ENCODE data around the gene COX14. TPM values are rescaled to one million over a fixed set of nuclear protein-coding genes. Genes with fewer than 3 reads are reported as not detected.
"Not testable (repeated sequence)": the region's sequence is repeated elsewhere in the genome, so short reads cannot be mapped to it uniquely, and the experiment has no call there.

Gene COX14
- total RNA-seq, 1 donor from 2014 or later = 41.5 TPM

- Mint-ChIP-seq H3K27ac (ENCODE audit: unreplicated experiment) (no peak overlapping the region), H3K36me3 (ENCODE audit: unreplicated experiment) (peaks cover 36% of the 10 kb centered on the region), H3K27me3 (ENCODE audit: unreplicated experiment) (no peaks in the 10 kb centered on the region), H3K4me1 (ENCODE audit: unreplicated experiment) (peaks cover 2% of the 10 kb centered on the region), H3K9me3 (ENCODE audit: unreplicated experiment) (no peaks in the 10 kb centered on the region), H3K4me3 (ENCODE audit: unreplicated experiment) (no peak overlapping the region)
- DNase-seq (ENCODE audit: extremely low spot score, unreplicated experiment) = no peak
- TF ChIP-seq, protein P1, sequence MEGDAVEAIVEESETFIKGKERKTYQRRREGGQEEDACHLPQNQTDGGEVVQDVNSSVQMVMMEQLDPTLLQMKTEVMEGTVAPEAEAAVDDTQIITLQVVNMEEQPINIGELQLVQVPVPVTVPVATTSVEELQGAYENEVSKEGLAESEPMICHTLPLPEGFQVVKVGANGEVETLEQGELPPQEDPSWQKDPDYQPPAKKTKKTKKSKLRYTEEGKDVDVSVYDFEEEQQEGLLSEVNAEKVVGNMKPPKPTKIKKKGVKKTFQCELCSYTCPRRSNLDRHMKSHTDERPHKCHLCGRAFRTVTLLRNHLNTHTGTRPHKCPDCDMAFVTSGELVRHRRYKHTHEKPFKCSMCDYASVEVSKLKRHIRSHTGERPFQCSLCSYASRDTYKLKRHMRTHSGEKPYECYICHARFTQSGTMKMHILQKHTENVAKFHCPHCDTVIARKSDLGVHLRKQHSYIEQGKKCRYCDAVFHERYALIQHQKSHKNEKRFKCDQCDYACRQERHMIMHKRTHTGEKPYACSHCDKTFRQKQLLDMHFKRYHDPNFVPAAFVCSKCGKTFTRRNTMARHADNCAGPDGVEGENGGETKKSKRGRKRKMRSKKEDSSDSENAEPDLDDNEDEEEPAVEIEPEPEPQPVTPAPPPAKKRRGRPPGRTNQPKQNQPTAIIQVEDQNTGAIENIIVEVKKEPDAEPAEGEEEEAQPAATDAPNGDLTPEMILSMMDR (IDR thresholded peaks at IDR 0.05) = no peak
These were observed 31.0 kb downstream of the COX14 start for GRCh38 chr12:50142993-50143392.

DNA sequence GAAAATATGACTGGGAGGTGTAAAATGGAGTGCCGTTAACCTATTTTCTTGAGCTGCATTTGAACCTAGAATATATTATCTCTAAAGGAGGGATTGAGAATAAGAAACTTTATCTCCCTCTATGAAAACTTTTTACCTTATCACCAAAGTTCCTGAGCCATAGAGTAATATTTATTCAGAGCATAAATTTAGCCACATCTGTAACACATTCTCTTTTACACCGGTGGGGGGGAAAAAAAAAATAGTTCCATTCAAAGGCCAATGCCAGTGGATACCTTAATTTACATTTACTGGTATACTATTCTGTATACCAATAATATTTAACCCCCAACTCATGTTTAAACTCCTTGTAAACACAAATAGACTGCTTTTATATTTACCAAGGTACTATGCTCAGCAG lies 33.4 kb downstream of the COX14 start:
- H3K36me3 Mint-ChIP-seq (ENCODE audit: unreplicated experiment) = peaks cover 20% of the 10 kb centered on the region
- H3K27ac Mint-ChIP-seq (ENCODE audit: unreplicated experiment) = no peak overlapping the region
- no peak for DNase-seq (ENCODE audit: extremely low spot score, unreplicated experiment)
- H3K9me3 Mint-ChIP-seq (ENCODE audit: unreplicated experiment) = no peaks in the 10 kb centered on the region
- TF ChIP-seq, protein P1 (IDR thresholded peaks at IDR 0.05) = no peak
- H3K4me1 Mint-ChIP-seq (ENCODE audit: unreplicated experiment) = peaks cover 2% of the 10 kb centered on the region
- H3K27me3 Mint-ChIP-seq (ENCODE audit: unreplicated experiment) = no peaks in the 10 kb centered on the region
- H3K4me3 Mint-ChIP-seq (ENCODE audit: unreplicated experiment) = no peak overlapping the region

DNA sequence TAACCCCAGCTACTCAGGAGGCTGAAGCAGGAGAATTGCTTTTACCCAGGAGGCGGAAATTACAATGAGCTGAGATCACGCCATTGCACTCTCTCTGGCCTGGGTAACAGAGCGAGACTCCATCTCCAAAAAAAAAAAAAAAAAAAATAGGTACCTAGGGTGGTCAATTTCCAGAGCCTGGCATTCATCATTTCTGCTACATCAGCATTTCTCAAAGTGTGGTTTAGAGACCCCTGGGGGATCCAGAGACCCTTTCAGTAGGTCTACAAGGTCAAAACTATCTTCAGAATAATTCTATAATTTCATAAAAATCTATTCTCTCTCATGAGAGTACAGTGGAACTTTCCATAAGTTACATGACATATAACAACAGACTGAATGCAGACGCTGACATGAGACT lies 35.2 kb downstream of the COX14 start:
- TF ChIP-seq, protein P1 (IDR thresholded peaks at IDR 0.05) = no peak
- Mint-ChIP-seq H3K9me3 (ENCODE audit: unreplicated experiment) (no peaks in the 10 kb centered on the region), H3K4me1 (ENCODE audit: unreplicated experiment) (peaks cover 2% of the 10 kb centered on the region), H3K4me3 (ENCODE audit: unreplicated experiment) (no peak overlapping the region), H3K27me3 (ENCODE audit: unreplicated experiment) (no peaks in the 10 kb centered on the region), H3K36me3 (ENCODE audit: unreplicated experiment) (peaks cover 8% of the 10 kb centered on the region), H3K27ac (ENCODE audit: unreplicated experiment) (no peak overlapping the region)
- no peak for DNase-seq (ENCODE audit: extremely low spot score, unreplicated experiment)

DNA sequence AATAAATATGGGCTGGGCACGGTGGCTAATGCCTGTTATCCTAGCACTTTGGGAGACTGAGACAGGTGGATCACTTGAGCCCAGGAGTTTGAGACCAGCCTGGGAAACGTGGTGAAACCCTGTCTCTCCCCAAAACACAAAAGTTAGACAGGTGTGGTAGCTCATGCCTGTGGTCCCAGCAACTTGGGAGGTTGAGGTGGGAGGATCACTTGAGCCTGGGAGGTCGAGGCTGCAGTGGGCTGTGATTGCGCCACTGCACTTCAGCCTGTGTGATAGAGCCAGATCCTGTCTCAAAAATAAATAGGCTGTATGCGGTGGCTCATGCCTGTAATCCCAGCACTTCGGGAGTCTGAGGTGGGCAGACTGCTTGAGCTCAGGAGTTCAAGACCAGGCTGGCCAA lies 36.0 kb downstream of the COX14 start:
- DNase-seq (ENCODE audit: extremely low spot score, unreplicated experiment); H3K9me3 Mint-ChIP-seq (ENCODE audit: unreplicated experiment); H3K4me3 Mint-ChIP-seq (ENCODE audit: unreplicated experiment); H3K27me3 Mint-ChIP-seq (ENCODE audit: unreplicated experiment); H3K4me1 Mint-ChIP-seq (ENCODE audit: unreplicated experiment); H3K27ac Mint-ChIP-seq (ENCODE audit: unreplicated experiment); H3K36me3 Mint-ChIP-seq (ENCODE audit: unreplicated experiment): not testable (repeated sequence)

DNA sequence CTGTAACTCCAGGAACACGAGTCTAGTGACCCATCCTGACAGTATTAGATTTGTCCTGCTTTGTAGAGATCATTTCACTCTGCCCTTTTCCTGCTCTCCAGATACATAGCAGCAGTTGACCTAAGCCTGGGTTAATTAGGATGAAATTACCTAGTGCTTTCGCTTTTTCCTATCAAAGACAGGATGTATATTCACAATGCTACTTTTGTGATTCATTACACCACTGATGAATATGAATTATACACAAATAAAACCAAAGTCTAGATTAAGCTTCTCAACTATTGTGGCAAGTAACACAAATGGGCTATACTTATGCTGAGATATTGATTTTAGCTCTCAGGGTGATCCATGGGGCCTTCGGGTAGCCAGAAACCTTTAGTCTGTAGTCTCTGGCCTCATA lies 37.3 kb downstream of the COX14 start:
- Mint-ChIP-seq H3K4me3 (ENCODE audit: unreplicated experiment) (no peak overlapping the region), H3K9me3 (ENCODE audit: unreplicated experiment) (no peaks in the 10 kb centered on the region), H3K27ac (ENCODE audit: unreplicated experiment) (no peak overlapping the region), H3K27me3 (ENCODE audit: unreplicated experiment) (no peaks in the 10 kb centered on the region), H3K36me3 (ENCODE audit: unreplicated experiment) (no peaks in the 10 kb centered on the region), H3K4me1 (ENCODE audit: unreplicated experiment) (peaks cover 2% of the 10 kb centered on the region)
- no peak for DNase-seq (ENCODE audit: extremely low spot score, unreplicated experiment)
- TF ChIP-seq, protein P1 (IDR thresholded peaks at IDR 0.05) = no peak

All from osteocyte (in vitro differentiated cells).